K562 (cell line): ENCODE measurements around the gene FAM222A. TPM values are rescaled to one million over a fixed set of nuclear protein-coding genes. Genes with fewer than 3 reads are reported as not detected.

Experiments
- AFF1 ChIP-seq, 2 experiments: fragments of 450-650 bp; IDR thresholded peaks; 2 replicates each; pipeline ENCODE4 v1.6.1; 2018; ENCODE audit warnings: mild to moderate bottlenecking in 2 of 2, low read depth in 1 of 2; ENCODE audit not compliant: partially characterized antibody in 2 of 2
- ATF7 ChIP-seq: fragments of 450-650 bp; IDR thresholded peaks from 2 replicates; pipeline ENCODE4 v1.7.1; 2014; ENCODE audit warnings: mild to moderate bottlenecking, moderate library complexity
- BCOR ChIP-seq: fragments of 450-650 bp; IDR thresholded peaks from 2 replicates; pipeline ENCODE4 v1.6.1; 2016
- CSDE1 ChIP-seq, 2 experiments: fragments of 450-650 bp; IDR thresholded peaks; 2 replicates each; pipeline ENCODE4 v1.6.1; 2016; ENCODE audit warnings: mild to moderate bottlenecking in 1 of 2
- CTBP1 ChIP-seq: fragments of 450-650 bp; IDR thresholded peaks from 2 replicates; pipeline ENCODE4 v1.6.1; 2016; ENCODE audit warnings: borderline replicate concordance
- DLX4 ChIP-seq: fragments of 250-450 bp; sonication (Bioruptor Pico); IDR thresholded peaks from 2 replicates; pipeline ENCODE4 v1.6.1; 2021; ENCODE audit warnings: mild to moderate bottlenecking
- KLF6 ChIP-seq: fragments of 250-450 bp; sonication (Bioruptor Pico); IDR thresholded peaks from 2 replicates; pipeline ENCODE4 v1.4.0; 2020; ENCODE audit warnings: mild to moderate bottlenecking, moderate library complexity, borderline replicate concordance
- MBD2 ChIP-seq: sonication (generic); IDR thresholded peaks from 2 replicates; pipeline ENCODE4 v1.6.1; 2016; ENCODE audit warnings: low read depth, borderline replicate concordance
- MIER1 ChIP-seq: fragments of 450-650 bp; IDR thresholded peaks from 2 replicates; pipeline ENCODE4 v1.6.1; 2016; ENCODE audit warnings: antibody characterized with exemption, mild to moderate bottlenecking, low read depth
- MLX ChIP-seq, 2 experiments: fragments of 450-650 bp in 1 of 2; sonication (generic) in 1 of 2; formaldehyde crosslinking; conservative IDR thresholded peaks; 2 replicates each; pipeline versions ENCODE4 v1.4.0 to v1.8.1; 2020 to 2022; ENCODE audit warnings: mild to moderate bottlenecking in 1 of 2, missing genetic modification reagents in 1 of 2
- NEUROD1 ChIP-seq: fragments of 150-350 bp; IDR thresholded peaks from 2 replicates; pipeline ENCODE4 v1.6.1; 2014; ENCODE audit warnings: borderline replicate concordance, low read length, low read depth; ENCODE audit not compliant: partially characterized antibody
- OTX1 ChIP-seq: fragments of 450-650 bp; formaldehyde crosslinking; IDR thresholded peaks from 2 replicates; pipeline ENCODE4 v1.4.0; 2022; ENCODE audit warnings: mild to moderate bottlenecking
- PHB ChIP-seq: fragments of 250-450 bp; sonication (Bioruptor Pico); IDR thresholded peaks from 2 replicates; pipeline ENCODE4 v1.5.0; 2021
- XRCC4 ChIP-seq: IDR thresholded peaks from one replicate; pipeline ENCODE4 v1.6.1; 2011; ENCODE audit not compliant: insufficient read depth, insufficient read length; ENCODE audit errors: extremely low read depth
- ZNF384 ChIP-seq: IDR thresholded peaks from 2 replicates; pipeline ENCODE4 v1.6.1; 2012; ENCODE audit warnings: low read depth, low read length, improper control_type of control experiment
- ZNF57 ChIP-seq: fragments of 450-650 bp; formaldehyde crosslinking; IDR thresholded peaks from 2 replicates; pipeline ENCODE4 v1.4.0; 2020; ENCODE audit warnings: mild to moderate bottlenecking, moderate library complexity
- polyA plus RNA-seq, 8 experiments: library from polyadenylated mRNA; depleted of rRNA in 4 of 8; stranded (reverse) in 5 of 8; unstranded in 3 of 8; fragments of >200 nt; fragmentation: Nextera tagmentation in 2 of 8; fragmentation: Illumina TruSeq in 1 of 8; extraction: Ambion mirVana in 2 of 8; extraction: Trizol in 1 of 8; gene quantifications; 2 replicates each; pipeline versions ENCODE4 v1.2.1 to v1.2.3, GENCODE V29; 2011 to 2014; ENCODE audit warnings: inconsistent platforms in 1 of 8, missing spikeins in 1 of 8
- total RNA-seq, 7 experiments: library from RNA; depleted of rRNA in 6 of 7; stranded (reverse); fragments of >200 nt in 6 of 7; fragmentation: Illumina TruSeq in 2 of 7; extraction: Trizol in 2 of 7; gene quantifications; 2 replicates each; pipeline versions ENCODE4 v1.2.1 to v1.2.3, GENCODE V29; 2011 to 2021; ENCODE audit warnings: low replicate concordance in 1 of 7
- TF ChIP-seq, protein P1 (sequence below): sonication (generic); formaldehyde crosslinking; IDR thresholded peaks from 2 replicates; pipeline ENCODE4 v1.8.0; 2022; ENCODE audit warnings: mild to moderate bottlenecking, missing genetic modification reagents
- TF ChIP-seq, protein P2 (sequence below): fragments of 250-450 bp; sonication (Bioruptor Pico); IDR thresholded peaks from 2 replicates; pipeline ENCODE4 v1.5.0; 2020; ENCODE audit warnings: mild to moderate bottlenecking, borderline replicate concordance
- TF ChIP-seq, protein P3 (sequence below): sonication (generic); formaldehyde crosslinking; IDR thresholded peaks from 2 replicates; pipeline ENCODE4 v1.5.0; 2020; ENCODE audit warnings: missing genetic modification reagents

Gene FAM222A
- total and polyA plus RNA-seq, 9 of the 15 experiments (the other 6 are each of a cell fraction or from before 2014, with no cell fraction given) = 0.03 to 0.36 (median 0.12) TPM; not detected in 1

GRCh38 chr12:109736552-109737108, 23.0 kb downstream of the FAM222A start (continued):
- TF ChIP-seq AFF1 (IDR thresholded peaks at IDR 0.05; ENCODE audit: low read depth in 1 of 2, partially characterized antibody in 2 of 2) (peak in 1 of 2 experiments; percentile 64), PHB (no peak), BCOR (no peak), KLF6 (no peak), MIER1 (peak; percentile 95), DLX4 (CRISPR knock-in tag) (no peak), XRCC4 (no peak), CTBP1 (no peak), NEUROD1 (no peak), MBD2 (no peak), MLX (CRISPR knock-in tag; conservative IDR thresholded peaks at IDR 0.05) (no peak), ZNF384 (no peak), ZNF57 (CRISPR knock-in tag) (no peak), OTX1 (CRISPR knock-in tag) (no peak), CSDE1 (IDR thresholded peaks at IDR 0.05) (peak in 1 of 2 experiments; percentile 46; a peak in 1 of 4 replicates), ATF7 (no peak)
- TF ChIP-seq, protein P1, sequence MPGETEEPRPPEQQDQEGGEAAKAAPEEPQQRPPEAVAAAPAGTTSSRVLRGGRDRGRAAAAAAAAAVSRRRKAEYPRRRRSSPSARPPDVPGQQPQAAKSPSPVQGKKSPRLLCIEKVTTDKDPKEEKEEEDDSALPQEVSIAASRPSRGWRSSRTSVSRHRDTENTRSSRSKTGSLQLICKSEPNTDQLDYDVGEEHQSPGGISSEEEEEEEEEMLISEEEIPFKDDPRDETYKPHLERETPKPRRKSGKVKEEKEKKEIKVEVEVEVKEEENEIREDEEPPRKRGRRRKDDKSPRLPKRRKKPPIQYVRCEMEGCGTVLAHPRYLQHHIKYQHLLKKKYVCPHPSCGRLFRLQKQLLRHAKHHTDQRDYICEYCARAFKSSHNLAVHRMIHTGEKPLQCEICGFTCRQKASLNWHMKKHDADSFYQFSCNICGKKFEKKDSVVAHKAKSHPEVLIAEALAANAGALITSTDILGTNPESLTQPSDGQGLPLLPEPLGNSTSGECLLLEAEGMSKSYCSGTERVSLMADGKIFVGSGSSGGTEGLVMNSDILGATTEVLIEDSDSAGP (CRISPR knock-in tag) = no peak
- TF ChIP-seq, protein P2, sequence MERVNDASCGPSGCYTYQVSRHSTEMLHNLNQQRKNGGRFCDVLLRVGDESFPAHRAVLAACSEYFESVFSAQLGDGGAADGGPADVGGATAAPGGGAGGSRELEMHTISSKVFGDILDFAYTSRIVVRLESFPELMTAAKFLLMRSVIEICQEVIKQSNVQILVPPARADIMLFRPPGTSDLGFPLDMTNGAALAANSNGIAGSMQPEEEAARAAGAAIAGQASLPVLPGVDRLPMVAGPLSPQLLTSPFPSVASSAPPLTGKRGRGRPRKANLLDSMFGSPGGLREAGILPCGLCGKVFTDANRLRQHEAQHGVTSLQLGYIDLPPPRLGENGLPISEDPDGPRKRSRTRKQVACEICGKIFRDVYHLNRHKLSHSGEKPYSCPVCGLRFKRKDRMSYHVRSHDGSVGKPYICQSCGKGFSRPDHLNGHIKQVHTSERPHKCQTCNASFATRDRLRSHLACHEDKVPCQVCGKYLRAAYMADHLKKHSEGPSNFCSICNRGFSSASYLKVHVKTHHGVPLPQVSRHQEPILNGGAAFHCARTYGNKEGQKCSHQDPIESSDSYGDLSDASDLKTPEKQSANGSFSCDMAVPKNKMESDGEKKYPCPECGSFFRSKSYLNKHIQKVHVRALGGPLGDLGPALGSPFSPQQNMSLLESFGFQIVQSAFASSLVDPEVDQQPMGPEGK = no peak
- TF ChIP-seq, protein P3, sequence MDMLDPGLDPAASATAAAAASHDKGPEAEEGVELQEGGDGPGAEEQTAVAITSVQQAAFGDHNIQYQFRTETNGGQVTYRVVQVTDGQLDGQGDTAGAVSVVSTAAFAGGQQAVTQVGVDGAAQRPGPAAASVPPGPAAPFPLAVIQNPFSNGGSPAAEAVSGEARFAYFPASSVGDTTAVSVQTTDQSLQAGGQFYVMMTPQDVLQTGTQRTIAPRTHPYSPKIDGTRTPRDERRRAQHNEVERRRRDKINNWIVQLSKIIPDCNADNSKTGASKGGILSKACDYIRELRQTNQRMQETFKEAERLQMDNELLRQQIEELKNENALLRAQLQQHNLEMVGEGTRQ (CRISPR knock-in tag) = no peak
